ENCODE data around the gene FGD2. TPM values are rescaled to one million over a fixed set of nuclear protein-coding genes. Genes with fewer than 3 reads are reported as not detected.

The FGD2 gene
- total RNA-seq, 1 donor from 2014 or later: 0.10 TPM

DNA sequence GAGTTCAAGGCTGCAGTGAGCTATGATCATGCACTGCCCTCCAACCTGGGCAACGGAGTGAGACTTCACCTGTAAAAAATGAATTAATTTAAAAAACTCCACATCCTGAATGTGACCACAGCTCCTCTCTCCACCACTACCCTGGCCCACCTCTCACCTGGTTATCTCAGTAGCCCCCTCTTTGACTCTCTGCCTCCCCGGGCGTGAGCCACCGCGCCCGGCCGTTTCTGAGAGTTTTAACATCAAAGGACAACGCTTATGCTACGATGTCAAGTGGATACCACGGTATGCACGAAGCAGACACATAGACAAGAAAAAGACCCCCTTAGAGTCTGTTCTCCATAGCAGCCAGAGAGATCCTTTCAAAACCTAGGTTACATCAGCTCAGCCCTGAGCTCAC lies 48.7 kb downstream of the FGD2 start:
- TF ChIP-seq, protein P1, sequence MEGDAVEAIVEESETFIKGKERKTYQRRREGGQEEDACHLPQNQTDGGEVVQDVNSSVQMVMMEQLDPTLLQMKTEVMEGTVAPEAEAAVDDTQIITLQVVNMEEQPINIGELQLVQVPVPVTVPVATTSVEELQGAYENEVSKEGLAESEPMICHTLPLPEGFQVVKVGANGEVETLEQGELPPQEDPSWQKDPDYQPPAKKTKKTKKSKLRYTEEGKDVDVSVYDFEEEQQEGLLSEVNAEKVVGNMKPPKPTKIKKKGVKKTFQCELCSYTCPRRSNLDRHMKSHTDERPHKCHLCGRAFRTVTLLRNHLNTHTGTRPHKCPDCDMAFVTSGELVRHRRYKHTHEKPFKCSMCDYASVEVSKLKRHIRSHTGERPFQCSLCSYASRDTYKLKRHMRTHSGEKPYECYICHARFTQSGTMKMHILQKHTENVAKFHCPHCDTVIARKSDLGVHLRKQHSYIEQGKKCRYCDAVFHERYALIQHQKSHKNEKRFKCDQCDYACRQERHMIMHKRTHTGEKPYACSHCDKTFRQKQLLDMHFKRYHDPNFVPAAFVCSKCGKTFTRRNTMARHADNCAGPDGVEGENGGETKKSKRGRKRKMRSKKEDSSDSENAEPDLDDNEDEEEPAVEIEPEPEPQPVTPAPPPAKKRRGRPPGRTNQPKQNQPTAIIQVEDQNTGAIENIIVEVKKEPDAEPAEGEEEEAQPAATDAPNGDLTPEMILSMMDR (conservative IDR thresholded peaks at IDR 0.05): no peak
- no peak for DNase-seq (ENCODE audit: extremely low spot score, unreplicated experiment)
- Mint-ChIP-seq H3K27me3 (no peaks in the 10 kb centered on the region), H3K36me3 (no peaks in the 10 kb centered on the region), H3K27ac (peak overlapping the region; percentile 49), H3K9me3 (no peaks in the 10 kb centered on the region), H3K4me3 (no peak overlapping the region), H3K4me1 (ENCODE audit: unreplicated experiment) (peaks cover 45% of the 10 kb centered on the region)

- Mint-ChIP-seq H3K4me1 (ENCODE audit: unreplicated experiment) (peaks cover 48% of the 10 kb centered on the region), H3K27me3 (no peaks in the 10 kb centered on the region), H3K27ac (peak overlapping the region; percentile 49), H3K4me3 (no peak overlapping the region), H3K36me3 (no peaks in the 10 kb centered on the region), H3K9me3 (no peaks in the 10 kb centered on the region)
- DNase-seq (ENCODE audit: extremely low spot score, unreplicated experiment): no peak
- TF ChIP-seq, protein P1 (conservative IDR thresholded peaks at IDR 0.05): no peak
Observed at GRCh38 chr6:37054580-37054979, 49.1 kb downstream of the FGD2 start.

- Mint-ChIP-seq H3K36me3 (no peaks in the 10 kb centered on the region), H3K4me1 (ENCODE audit: unreplicated experiment) (peaks cover 43% of the 10 kb centered on the region), H3K27me3 (no peaks in the 10 kb centered on the region), H3K4me3 (peak overlapping the region; percentile 21), H3K9me3 (no peaks in the 10 kb centered on the region), H3K27ac (peak overlapping the region; percentile 88)
- DNase-seq (ENCODE audit: extremely low spot score, unreplicated experiment): no peak
- TF ChIP-seq, protein P1 (conservative IDR thresholded peaks at IDR 0.05): no peak
Observed at GRCh38 chr6:37056112-37056403, 50.6 kb downstream of the FGD2 start.

DNA sequence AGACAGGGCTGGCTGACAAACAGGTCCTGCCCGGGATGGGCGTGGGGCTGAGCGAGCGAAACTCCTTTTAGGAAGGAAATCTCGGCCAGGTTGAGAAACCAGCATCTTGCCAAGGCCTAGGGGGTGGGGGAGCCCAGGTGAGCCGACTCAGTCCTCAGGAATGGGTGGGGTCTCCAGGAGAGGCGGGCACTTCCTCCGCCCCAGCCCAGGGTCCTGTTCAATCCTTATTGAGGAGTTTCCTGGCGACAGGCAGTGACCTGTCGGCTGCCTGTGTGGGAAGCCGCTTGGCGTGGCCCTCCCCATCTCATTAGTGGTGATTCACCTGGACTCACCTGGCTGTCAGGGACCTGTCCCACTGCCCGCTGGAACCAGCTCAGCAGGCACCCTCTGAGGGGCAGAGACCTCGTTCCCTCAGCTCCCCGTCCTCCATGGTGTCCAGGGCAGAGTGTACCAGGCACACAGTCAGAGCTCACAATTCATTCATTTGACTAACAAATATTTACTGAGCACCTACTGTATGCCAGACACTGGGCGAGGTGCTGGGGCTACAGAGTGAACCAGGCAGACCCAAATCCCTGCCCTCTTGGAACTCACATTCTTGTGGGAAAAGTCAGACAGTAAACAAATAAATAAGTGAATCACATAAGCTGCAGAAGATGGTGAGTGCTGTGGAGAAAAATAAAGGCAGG lies 51.1 kb downstream of the FGD2 start:
- no peak for DNase-seq (ENCODE audit: extremely low spot score, unreplicated experiment)
- H3K27ac Mint-ChIP-seq: peak overlapping the region; percentile 88
- no peaks in the 10 kb centered on the region for H3K27me3 Mint-ChIP-seq
- H3K4me3 Mint-ChIP-seq: peak overlapping the region; percentile 21
- TF ChIP-seq, protein P1 (conservative IDR thresholded peaks at IDR 0.05): no peak
- H3K36me3 Mint-ChIP-seq: no peaks in the 10 kb centered on the region
- peaks cover 38% of the 10 kb centered on the region for H3K4me1 Mint-ChIP-seq (ENCODE audit: unreplicated experiment)
- no peaks in the 10 kb centered on the region for H3K9me3 Mint-ChIP-seq

DNA sequence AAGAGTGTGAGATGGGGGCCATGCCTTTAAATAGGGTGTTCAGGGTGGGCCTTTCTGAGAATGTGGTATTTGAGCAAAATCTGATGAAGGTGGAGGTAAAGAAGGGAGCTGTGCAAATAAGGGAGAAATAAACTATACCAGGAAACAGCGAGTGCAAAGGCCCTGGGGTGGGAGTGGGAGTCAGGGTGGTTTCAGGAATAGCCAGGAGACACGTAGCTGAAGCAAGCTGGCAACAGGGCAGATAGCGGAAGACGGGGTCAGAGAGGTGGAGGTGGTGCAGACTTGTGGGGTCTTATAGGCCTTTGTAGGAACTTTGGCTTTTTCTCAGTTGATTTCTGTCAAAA lies 51.6 kb downstream of the FGD2 start:
- H3K27ac Mint-ChIP-seq: peak overlapping the region; percentile 88
- H3K4me1 Mint-ChIP-seq (ENCODE audit: unreplicated experiment): peaks cover 37% of the 10 kb centered on the region
- H3K9me3 Mint-ChIP-seq: no peaks in the 10 kb centered on the region
- no peaks in the 10 kb centered on the region for H3K27me3 Mint-ChIP-seq
- TF ChIP-seq, protein P1 (conservative IDR thresholded peaks at IDR 0.05): no peak
- H3K4me3 Mint-ChIP-seq: no peak overlapping the region
- no peaks in the 10 kb centered on the region for H3K36me3 Mint-ChIP-seq
- DNase-seq (ENCODE audit: extremely low spot score, unreplicated experiment): no peak

DNA sequence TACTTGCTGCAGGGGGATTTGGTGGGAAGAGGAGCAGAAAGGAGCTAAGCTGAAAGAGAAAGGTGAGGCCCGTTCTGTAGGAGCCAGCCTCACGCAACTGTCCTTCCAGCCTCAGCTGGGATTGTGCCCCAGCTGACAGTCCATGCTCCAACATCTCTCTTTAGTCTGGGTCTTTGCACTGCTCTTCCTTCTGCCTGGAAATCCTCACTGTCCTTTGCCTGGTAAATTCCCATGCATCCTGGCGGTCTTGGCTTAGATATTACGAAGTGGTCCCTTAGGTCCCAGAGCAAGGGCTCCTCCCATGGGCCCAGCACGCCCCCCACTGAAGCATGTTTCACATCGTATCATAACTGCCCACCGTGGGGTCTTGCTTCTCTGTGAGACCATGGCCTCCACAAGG lies 52.2 kb downstream of the FGD2 start:
- Mint-ChIP-seq H3K27me3 (no peaks in the 10 kb centered on the region), H3K27ac (peak overlapping the region; percentile 88), H3K9me3 (no peaks in the 10 kb centered on the region), H3K4me1 (ENCODE audit: unreplicated experiment) (peaks cover 37% of the 10 kb centered on the region), H3K4me3 (no peak overlapping the region), H3K36me3 (no peaks in the 10 kb centered on the region)
- DNase-seq (ENCODE audit: extremely low spot score, unreplicated experiment): no peak
- TF ChIP-seq, protein P1 (conservative IDR thresholded peaks at IDR 0.05): no peak
